ENCODE measurements around the gene KRTAP5-8.
"Not testable (repeated sequence)": the region's sequence is repeated elsewhere in the genome, so short reads cannot be mapped to it uniquely, and the experiment has no call there.

The KRTAP5-8 gene, protein sequence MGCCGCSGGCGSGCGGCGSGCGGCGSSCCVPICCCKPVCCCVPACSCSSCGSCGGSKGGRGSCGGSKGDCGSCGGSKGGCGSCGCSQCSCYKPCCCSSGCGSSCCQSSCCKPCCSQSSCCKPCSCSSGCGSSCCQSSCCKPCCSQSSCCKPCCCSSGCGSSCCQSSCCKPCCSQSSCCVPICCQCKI

DNA sequence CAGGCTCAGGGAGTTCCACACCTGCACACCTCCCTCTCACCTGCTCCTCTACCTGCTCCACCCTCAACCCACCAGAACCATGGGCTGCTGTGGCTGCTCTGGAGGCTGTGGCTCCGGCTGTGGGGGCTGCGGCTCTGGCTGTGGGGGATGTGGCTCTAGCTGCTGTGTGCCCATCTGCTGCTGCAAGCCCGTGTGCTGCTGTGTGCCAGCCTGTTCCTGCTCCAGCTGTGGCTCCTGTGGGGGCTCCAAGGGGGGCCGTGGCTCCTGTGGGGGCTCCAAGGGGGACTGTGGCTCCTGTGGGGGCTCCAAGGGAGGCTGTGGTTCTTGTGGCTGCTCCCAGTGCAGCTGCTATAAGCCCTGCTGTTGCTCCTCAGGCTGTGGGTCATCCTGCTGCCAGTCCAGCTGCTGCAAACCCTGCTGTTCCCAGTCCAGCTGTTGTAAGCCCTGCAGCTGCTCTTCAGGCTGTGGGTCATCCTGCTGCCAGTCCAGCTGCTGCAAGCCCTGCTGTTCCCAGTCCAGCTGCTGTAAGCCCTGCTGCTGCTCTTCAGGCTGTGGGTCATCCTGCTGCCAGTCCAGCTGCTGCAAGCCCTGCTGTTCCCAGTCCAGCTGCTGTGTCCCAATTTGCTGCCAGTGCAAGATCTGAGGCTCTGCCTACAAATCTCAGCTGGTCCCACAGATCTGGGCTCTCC lies at the start of gene KRTAP5-8:
KRTAP5-8 (plus strand) TSS at position 49 of the 689 bp plus-strand sequence; CDS start at position 80, 31 bp downstream.
- not testable (repeated sequence) for H3K9me3 Mint-ChIP-seq; H3K27me3 Mint-ChIP-seq (ENCODE audit: low read depth); H3K4me1 Mint-ChIP-seq (ENCODE audit: low read depth); DNase-seq (ENCODE audit: low spot score); H3K36me3 Mint-ChIP-seq (ENCODE audit: low read depth); H3K27ac Mint-ChIP-seq; H3K4me3 Mint-ChIP-seq

DNA sequence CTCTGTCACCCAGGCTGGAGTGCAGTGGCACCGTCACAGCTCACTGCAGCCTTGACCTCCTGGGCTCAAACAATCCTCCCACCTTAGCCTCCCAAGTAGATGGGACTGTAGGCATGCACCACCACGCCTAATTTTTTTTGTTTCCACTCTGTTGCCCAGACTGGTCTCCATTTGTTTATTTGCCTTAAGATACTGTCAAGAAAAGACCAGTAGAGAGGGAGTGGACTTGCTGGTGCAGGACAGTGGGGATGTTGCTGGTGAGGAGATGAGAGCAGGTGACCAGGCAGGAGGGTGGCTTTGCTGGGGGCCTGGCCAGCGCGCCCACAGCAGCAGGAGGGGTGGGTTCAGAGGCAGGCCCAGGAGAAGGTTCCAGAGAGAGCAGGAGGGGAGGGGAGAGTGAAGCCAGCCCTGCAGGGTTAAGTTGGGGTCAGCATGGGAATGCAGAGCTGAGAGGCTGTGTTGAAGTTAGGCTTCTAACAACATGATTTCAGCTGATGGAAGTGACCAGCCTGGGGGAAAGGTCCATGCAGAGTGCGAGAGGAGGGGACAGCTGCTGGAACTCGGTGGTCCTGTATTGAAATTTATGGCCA lies 49.0 kb upstream of the KRTAP5-8 start:
- no peak for DNase-seq (ENCODE audit: low spot score)
- Mint-ChIP-seq H3K27ac (peak overlapping the region; percentile 50), H3K36me3 (ENCODE audit: low read depth) (peaks cover 62% of the 10 kb centered on the region), H3K27me3 (ENCODE audit: low read depth) (no peaks in the 10 kb centered on the region), H3K9me3 (no peaks in the 10 kb centered on the region), H3K4me1 (ENCODE audit: low read depth) (peaks cover 14% of the 10 kb centered on the region), H3K4me3 (no peak overlapping the region)

DNA sequence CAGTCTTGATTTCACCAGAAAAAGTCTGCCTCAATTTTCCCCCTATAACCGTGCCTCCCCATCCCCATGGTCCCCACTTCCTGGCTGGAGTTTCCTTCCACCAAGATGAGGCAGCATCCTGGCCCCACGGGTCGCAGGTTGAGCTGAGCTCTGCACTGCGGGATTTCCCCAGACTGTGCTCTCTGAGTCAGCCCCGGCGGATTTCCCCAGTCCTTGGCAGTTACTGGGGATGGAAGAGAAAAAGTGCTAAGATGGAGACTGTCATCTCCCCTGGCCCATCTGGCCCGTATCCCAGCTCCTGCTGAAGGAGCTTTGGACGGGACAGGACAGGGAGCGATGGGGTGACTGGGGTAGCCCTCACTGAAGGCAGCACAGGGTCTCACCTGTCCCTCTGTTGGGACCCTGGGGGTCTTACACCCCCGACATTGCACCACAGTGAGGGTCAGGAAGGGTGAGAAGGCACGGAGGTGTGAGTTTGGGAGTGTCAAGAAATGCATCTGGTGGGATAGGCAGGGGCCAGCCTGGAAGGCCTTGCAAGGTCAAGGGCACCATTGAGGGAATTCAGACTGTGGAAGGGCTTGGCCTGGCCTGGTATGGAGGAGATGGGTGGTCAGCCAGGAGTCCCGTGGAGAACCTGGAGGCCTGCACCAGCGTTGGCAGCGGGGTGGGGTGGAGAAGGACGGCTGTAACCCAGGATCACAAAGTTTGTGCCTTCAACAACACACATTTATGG lies 48.3 kb upstream of the KRTAP5-8 start:
- peak overlapping the region; percentile 84 for H3K27ac Mint-ChIP-seq
- peaks cover 14% of the 10 kb centered on the region for H3K4me1 Mint-ChIP-seq (ENCODE audit: low read depth)
- H3K27me3 Mint-ChIP-seq (ENCODE audit: low read depth): no peaks in the 10 kb centered on the region
- no peak overlapping the region for H3K4me3 Mint-ChIP-seq
- no peaks in the 10 kb centered on the region for H3K9me3 Mint-ChIP-seq
- peak; percentile 75 for DNase-seq (ENCODE audit: low spot score)
- H3K36me3 Mint-ChIP-seq (ENCODE audit: low read depth): peaks cover 59% of the 10 kb centered on the region

DNA sequence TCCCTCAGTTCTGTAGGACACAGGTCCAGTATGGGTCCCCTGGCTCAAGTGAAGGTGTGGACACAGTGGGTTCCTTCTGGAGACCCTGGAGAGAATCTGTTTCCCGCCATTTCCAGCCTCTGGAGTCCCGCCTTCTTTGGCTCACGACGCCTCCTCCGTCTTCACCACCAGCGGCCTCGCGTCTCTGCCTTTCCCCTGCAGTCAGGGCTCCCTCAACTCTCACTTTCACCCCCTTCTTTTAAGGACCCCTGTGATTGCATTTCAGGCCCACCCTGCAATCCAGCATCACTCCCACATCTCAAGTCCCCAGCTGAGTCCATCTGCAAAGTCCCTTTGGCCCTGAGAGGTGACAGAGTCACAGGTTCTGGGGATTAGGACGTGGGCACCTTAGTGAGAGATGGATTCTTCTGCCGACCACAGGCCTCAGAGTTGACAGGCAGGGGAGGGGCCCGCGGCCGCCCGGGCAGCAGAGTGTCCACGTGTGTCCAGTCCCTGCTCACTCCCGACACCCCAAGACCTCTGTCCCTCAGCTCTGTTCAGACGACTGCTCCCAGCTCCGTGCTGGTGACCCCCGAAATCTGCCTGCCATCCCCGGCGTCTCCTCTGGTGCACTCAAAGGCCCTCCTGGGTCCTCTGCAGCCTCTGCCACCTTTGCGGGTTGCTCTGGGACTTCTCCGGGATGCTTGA lies 47.6 kb upstream of the KRTAP5-8 start:
- Mint-ChIP-seq H3K27ac (peak overlapping the region; percentile 13), H3K4me3 (no peak overlapping the region), H3K9me3 (no peaks in the 10 kb centered on the region), H3K4me1 (ENCODE audit: low read depth) (peaks cover 14% of the 10 kb centered on the region), H3K27me3 (ENCODE audit: low read depth) (no peaks in the 10 kb centered on the region), H3K36me3 (ENCODE audit: low read depth) (peaks cover 58% of the 10 kb centered on the region)
- DNase-seq (ENCODE audit: low spot score): no peak

DNA sequence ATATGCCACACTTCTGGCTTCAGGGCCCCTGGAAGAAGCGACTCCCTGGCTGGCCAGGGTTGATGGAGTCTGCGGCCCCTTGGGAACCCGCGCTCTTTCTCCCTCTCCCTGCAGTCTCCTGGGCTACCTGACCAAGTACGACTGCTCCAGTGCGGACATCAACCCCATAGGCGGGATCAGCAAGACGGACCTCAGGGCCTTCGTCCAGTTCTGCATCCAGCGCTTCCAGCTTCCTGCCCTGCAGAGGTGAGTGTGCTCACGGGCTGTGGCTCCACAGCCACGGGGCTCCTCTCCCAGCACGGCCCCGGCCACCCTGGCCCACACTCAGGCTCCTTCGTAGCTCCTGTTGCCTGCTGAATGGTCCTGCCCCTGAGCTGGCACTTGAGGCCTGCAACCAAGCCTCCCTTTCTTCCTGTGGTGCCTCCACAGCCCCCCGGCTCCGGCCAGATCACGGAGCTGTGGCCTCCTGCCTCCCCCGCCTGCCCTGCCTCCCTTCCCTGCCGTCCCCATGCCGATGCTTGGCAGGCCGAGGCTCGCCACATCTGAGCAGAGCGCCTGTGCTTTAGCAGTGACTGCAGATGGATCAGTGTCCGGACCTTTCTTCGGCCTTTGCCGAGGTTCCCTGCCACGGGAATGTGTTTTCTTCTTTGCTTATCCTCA lies 47.0 kb upstream of the KRTAP5-8 start:
- H3K4me3 Mint-ChIP-seq: no peak overlapping the region
- H3K27me3 Mint-ChIP-seq (ENCODE audit: low read depth): no peaks in the 10 kb centered on the region
- peaks cover 14% of the 10 kb centered on the region for H3K4me1 Mint-ChIP-seq (ENCODE audit: low read depth)
- no peak for DNase-seq (ENCODE audit: low spot score)
- peaks cover 57% of the 10 kb centered on the region for H3K36me3 Mint-ChIP-seq (ENCODE audit: low read depth)
- no peaks in the 10 kb centered on the region for H3K9me3 Mint-ChIP-seq
- H3K27ac Mint-ChIP-seq: no peak overlapping the region

DNA sequence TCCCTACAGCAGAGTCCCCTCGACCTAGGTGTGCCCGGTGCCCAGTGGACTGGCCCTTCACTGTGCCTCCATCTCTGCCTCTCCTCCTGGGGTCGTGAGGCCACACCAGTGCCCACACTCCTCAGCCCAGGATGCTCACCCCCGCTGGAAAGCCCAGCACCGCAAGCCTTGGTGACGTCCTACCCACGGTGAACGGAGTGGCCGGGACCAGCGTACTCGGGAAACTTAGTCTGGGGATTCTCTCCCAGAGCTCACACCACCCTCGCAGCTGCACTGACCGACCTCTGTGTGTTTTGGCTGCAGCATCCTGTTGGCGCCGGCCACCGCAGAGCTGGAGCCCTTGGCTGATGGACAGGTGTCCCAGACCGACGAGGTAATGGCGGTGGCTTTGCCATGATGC lies 46.3 kb upstream of the KRTAP5-8 start:
- peaks cover 14% of the 10 kb centered on the region for H3K4me1 Mint-ChIP-seq (ENCODE audit: low read depth)
- H3K27ac Mint-ChIP-seq: no peak overlapping the region
- H3K27me3 Mint-ChIP-seq (ENCODE audit: low read depth): no peaks in the 10 kb centered on the region
- peaks cover 55% of the 10 kb centered on the region for H3K36me3 Mint-ChIP-seq (ENCODE audit: low read depth)
- H3K9me3 Mint-ChIP-seq: no peaks in the 10 kb centered on the region
- H3K4me3 Mint-ChIP-seq: no peak overlapping the region
- DNase-seq (ENCODE audit: low spot score): no peak

DNA sequence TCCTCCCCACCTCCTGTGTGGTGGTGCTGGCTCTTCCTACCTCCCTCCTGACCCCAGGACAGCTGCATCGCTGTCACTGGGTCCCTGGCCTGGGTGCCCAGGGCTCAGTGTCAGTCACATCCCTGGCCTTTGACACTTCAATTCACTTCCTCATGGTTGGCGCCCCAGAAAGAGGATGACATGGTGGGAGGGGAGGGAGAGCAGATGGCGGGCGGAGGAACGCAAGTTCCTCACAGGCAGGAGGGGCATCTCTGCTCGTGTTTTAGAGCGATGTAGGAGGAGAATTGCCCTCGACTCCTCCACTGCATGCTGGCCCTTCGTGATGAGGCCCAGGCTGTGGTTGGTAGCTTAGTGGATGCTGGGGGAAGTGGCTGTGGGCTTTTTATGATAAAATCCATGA lies 45.9 kb upstream of the KRTAP5-8 start:
- Mint-ChIP-seq H3K4me3 (no peak overlapping the region), H3K9me3 (no peaks in the 10 kb centered on the region), H3K27me3 (ENCODE audit: low read depth) (no peaks in the 10 kb centered on the region), H3K27ac (no peak overlapping the region), H3K36me3 (ENCODE audit: low read depth) (peaks cover 57% of the 10 kb centered on the region), H3K4me1 (ENCODE audit: low read depth) (peaks cover 14% of the 10 kb centered on the region)
- no peak for DNase-seq (ENCODE audit: low spot score)

DNA sequence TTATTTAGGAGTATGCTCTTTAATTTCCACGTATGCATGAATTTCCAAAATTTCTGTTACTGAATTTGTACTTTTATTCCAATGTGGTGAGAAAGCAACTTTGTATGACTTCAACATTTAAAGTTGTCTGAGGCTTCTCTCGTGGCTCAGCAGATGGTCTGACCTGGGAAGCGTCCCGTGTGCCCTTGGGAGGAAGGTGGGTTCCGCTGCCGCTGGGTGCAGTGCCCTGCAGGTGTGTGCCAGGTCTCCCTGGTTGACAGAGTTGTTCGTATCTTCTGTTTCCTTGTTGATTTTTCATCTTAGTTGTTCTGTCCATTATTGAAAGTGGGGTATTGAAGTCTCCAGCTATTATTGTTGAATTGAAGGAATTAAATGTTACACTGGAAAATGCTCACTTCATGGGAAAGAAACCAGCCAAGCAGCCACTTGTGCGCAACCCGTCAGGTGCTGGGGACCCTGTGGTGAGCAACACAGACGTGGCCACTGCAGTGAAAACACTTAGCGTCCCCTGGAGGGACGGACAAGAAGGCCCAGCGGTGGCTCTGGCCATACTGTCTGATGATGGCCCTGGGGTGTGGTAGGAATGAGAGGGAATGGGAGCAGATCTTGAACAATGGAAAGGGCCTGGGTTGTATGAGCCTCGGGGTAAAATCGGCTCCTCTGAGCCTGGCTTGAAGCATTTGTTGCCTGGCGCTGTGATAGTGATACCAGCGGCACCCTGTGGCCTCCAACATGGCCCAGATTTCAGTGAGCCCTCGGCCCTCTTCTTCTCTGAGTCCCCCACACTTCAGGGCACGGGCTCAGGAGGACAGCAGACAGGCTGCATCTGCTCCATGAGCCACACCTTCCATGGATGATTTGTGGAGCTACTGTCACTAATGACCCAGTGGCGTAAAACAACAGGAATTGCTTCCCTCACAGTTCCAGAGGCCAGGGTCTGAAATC lies 42.3 kb upstream of the KRTAP5-8 start:
- Mint-ChIP-seq H3K27ac (no peak overlapping the region), H3K27me3 (ENCODE audit: low read depth) (no peaks in the 10 kb centered on the region), H3K4me1 (ENCODE audit: low read depth) (peaks cover 6% of the 10 kb centered on the region), H3K4me3 (no peak overlapping the region), H3K36me3 (ENCODE audit: low read depth) (peaks cover 65% of the 10 kb centered on the region), H3K9me3 (no peaks in the 10 kb centered on the region)
- no peak for DNase-seq (ENCODE audit: low spot score)

DNA sequence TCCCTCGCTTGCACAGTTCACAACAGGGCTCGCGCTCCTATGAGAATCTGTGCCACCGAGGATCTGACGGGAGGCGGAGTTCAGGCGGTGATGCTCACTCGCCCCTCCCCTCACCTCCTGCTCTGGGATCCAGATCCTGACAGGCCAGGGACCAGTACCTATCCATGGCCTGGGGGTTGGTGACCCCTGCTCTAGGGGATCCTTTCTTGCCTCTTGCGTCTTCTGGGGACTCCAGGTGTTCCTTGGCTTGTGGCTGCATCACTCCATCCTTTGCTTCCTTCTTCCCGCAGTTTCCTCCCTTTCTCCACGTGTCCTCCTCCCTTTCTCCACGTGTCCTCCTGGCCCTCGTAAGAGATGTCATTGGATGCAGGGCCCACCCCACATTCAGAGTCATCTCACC lies 41.4 kb upstream of the KRTAP5-8 start:
- Mint-ChIP-seq H3K36me3 (ENCODE audit: low read depth) (peaks cover 66% of the 10 kb centered on the region), H3K27me3 (ENCODE audit: low read depth) (no peaks in the 10 kb centered on the region), H3K4me3 (no peak overlapping the region), H3K9me3 (no peaks in the 10 kb centered on the region), H3K27ac (no peak overlapping the region), H3K4me1 (ENCODE audit: low read depth) (peaks cover 6% of the 10 kb centered on the region)
- DNase-seq (ENCODE audit: low spot score): no peak

DNA sequence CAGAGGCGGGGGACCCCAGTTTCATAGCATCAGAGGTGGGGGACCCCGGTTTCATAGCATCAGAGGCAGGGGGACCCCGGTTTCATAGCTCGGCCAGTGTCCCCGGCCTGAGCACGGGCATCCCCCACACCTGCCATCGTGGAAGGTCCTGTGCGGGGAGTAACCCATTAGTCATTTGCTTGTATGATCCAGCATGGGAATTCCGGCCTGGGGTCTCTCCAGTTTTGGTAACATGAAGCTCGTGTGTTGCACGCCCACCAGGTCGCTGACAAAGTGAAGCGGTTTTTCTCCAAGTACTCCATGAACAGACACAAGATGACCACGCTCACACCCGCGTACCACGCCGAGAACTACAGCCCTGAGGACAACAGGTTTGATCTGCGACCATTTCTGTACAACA lies 39.7 kb upstream of the KRTAP5-8 start:
- Mint-ChIP-seq H3K27me3 (ENCODE audit: low read depth) (no peaks in the 10 kb centered on the region), H3K27ac (no peak overlapping the region), H3K4me1 (ENCODE audit: low read depth) (peaks cover 6% of the 10 kb centered on the region), H3K9me3 (no peaks in the 10 kb centered on the region), H3K36me3 (ENCODE audit: low read depth) (peaks cover 55% of the 10 kb centered on the region), H3K4me3 (no peak overlapping the region)
- DNase-seq (ENCODE audit: low spot score): no peak

DNA sequence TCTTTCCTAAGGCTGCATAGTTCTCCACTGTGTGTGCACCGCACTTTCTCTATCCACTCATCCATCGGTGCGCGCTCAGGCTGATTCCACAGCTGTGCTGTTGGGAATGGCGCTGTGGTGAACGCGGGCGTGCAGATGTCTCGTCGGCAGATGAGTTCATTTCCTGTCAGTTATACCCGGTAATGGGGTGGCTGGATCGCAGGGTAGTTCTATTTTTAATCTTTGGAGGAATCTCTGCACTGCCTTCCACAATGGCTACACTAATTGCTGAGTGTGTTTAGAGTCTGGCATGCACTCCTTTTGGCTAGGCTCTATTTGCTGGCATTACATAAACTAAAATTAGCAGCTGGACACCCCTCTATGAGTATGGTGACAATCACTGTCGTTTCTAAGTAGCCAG lies 38.7 kb upstream of the KRTAP5-8 start:
- Mint-ChIP-seq H3K36me3 (ENCODE audit: low read depth) (peaks cover 53% of the 10 kb centered on the region), H3K9me3 (no peaks in the 10 kb centered on the region), H3K27ac (peak overlapping the region; percentile 71), H3K4me1 (ENCODE audit: low read depth) (peaks cover 6% of the 10 kb centered on the region), H3K27me3 (ENCODE audit: low read depth) (no peaks in the 10 kb centered on the region), H3K4me3 (no peak overlapping the region)
- DNase-seq (ENCODE audit: low spot score): no peak

DNA sequence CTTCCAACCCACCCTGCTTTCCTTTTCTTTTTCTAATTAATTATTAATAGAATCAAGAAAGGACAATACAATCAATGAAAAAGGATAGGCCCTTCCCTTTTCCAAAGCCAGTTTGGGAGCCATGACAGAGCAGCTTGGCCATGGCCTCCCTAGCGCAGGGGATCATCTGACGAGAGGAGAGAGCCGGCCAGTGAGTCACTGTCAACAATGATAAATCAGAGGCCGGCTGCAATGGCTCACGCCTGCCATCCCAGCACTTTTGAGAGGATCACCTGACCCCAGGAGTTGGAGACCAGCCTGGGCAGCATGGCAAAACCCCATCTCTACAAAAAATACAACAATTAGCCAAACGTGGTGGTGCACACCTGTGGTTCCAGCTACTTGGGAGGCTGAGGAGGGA lies 38.3 kb upstream of the KRTAP5-8 start:
- peaks cover 51% of the 10 kb centered on the region for H3K36me3 Mint-ChIP-seq (ENCODE audit: low read depth)
- no peaks in the 10 kb centered on the region for H3K9me3 Mint-ChIP-seq
- no peak overlapping the region for H3K27ac Mint-ChIP-seq
- H3K4me3 Mint-ChIP-seq: no peak overlapping the region
- H3K27me3 Mint-ChIP-seq (ENCODE audit: low read depth): no peaks in the 10 kb centered on the region
- DNase-seq (ENCODE audit: low spot score): no peak
- H3K4me1 Mint-ChIP-seq (ENCODE audit: low read depth): peaks cover 6% of the 10 kb centered on the region

Data from T-helper 2 cell treated with Interferon-gamma antibody and Interleukin-4, amounts not matched to agents 5 μg/mL and 100 μg/mL, for 36 hours (primary cell).